ENCODE measurements around the gene GNE. TPM values are rescaled to one million over a fixed set of nuclear protein-coding genes. Genes with fewer than 3 reads are reported as not detected.

Gene GNE
- total and polyA plus RNA-seq, 9 of the 15 experiments (the other 6 are each of a cell fraction or from before 2014, with no cell fraction given) = 5.1 to 18.6 (median 12.0) TPM

GRCh38 chr9:36247356-36247755, 10.9 kb downstream of the GNE start:
- peaks cover 39% of the 10 kb centered on the region; the same call in 2 of the 3 replicates for H3K36me3 ChIP-seq (ENCODE audit: control insufficient read depth, insufficient read depth, low read length)
- ATAC-seq = no peak
- BruUV-seq (replicated peaks) = no TSS peak
- no peak for FAIRE-seq
- no peaks in the 10 kb centered on the region; a peak in 1 of 5 replicates for H3K4me1 ChIP-seq (replicated peaks in 1 of 2; ENCODE audit: control insufficient read depth in 2 of 2, insufficient read depth in 2 of 2, low read length in 2 of 2)
- no peak overlapping the region for H3K4me2 ChIP-seq (ENCODE audit: insufficient read depth, low read length)
- CTCF ChIA-PET (ENCODE audit: low intra/inter-chr PET ratio) = interaction anchor here (0.7 to 2.2 kb wide), 2 partner anchors 81 to 152 kb away, joined by 3 to 31 read pairs; no protein-coding TSS in a partner anchor
- DNase-seq (ENCODE audit: extremely low read depth in 1 of 4, low spot score in 3 of 4) = no peak
- H3K9ac ChIP-seq (ENCODE audit: insufficient read depth in 1 of 2, low read depth in 2 of 2, low read length in 2 of 2) = no peak overlapping the region
- H3K79me2 ChIP-seq (ENCODE audit: control insufficient read depth, insufficient read depth, low read length) = peaks cover 5% of the 10 kb centered on the region; the same call in 1 of the 3 replicates
- intact Hi-C loops (cut with micrococcal nuclease) = no loop called here
- H3K4me3 ChIP-seq = no peak overlapping the region
- TF ChIP-seq XRCC4 (IDR thresholded peaks at IDR 0.05; ENCODE audit: extremely low read depth, insufficient read depth, insufficient read length) (no peak), NR3C1 (CRISPR knock-in tag; IDR thresholded peaks at IDR 0.05) (no peak), ZKSCAN1 (IDR thresholded peaks at IDR 0.05; ENCODE audit: low read depth, low read length) (no peak), CHAMP1 (IDR thresholded peaks at IDR 0.05) (no peak), ZNF121 (CRISPR knock-in tag; conservative IDR thresholded peaks at IDR 0.05) (no peak), MITF (IDR thresholded peaks at IDR 0.05) (no peak), NEUROD1 (IDR thresholded peaks at IDR 0.05; ENCODE audit: borderline replicate concordance, low read depth, low read length, partially characterized antibody) (no peak), GTF2A2 (tag; IDR thresholded peaks at IDR 0.05) (no peak), BMI1 (IDR thresholded peaks at IDR 0.05; ENCODE audit: low read length) (no peak), SNAPC5 (CRISPR knock-in tag; IDR thresholded peaks at IDR 0.05) (no peak), CREB3L1 (IDR thresholded peaks at IDR 0.05; ENCODE audit: borderline replicate concordance, low read depth) (no peak), STAT5A (IDR thresholded peaks at IDR 0.05; ENCODE audit: borderline replicate concordance, low read length) (no peak), ZFX (CRISPR knock-in tag; IDR thresholded peaks at IDR 0.05) (no peak), POLR2A (conservative IDR thresholded peaks at IDR 0.05) (no peak), GABPA (tag; conservative IDR thresholded peaks at IDR 0.05; ENCODE audit: low read depth) (no peak), U2AF1 (optimal IDR thresholded peaks at IDR 0.05; ENCODE audit: low read depth, low read length) (no peak), RFX7 (CRISPR knock-in tag; IDR thresholded peaks at IDR 0.05) (no peak)
- no peaks in the 10 kb centered on the region for H4K20me1 ChIP-seq (replicated peaks; ENCODE audit: control insufficient read depth, insufficient read depth, low read length)
- no peaks in the 10 kb centered on the region for H3K9me3 ChIP-seq (replicated peaks; ENCODE audit: control insufficient read depth, insufficient read depth, low read depth, low read length)
- no peaks in the 10 kb centered on the region for H3K27me3 ChIP-seq (ENCODE audit: control insufficient read depth in 2 of 2, insufficient read depth in 2 of 2, low read length in 2 of 2)
- 75% methylated on average over 3 of the region's 3 CpGs for WGBS (ENCODE audit: insufficient coverage, low coverage, missing lambda C conversion rate)
- no peaks in the 10 kb centered on the region for H3K9me1 ChIP-seq (ENCODE audit: control insufficient read depth, insufficient read depth, low read length)
- H3K27ac ChIP-seq (ENCODE audit: extremely low read depth, low read depth, low read length) = no peak overlapping the region
- POLR2A ChIA-PET = interaction anchor here (1.2 kb wide), 1 partner anchor 48 kb away, joined by 4 read pairs; no protein-coding TSS in a partner anchor
- no peak overlapping the region for H2AFZ ChIP-seq (ENCODE audit: low read depth, low read length)
- in situ Hi-C loops (cut with MboI) = no loop called here

Measured in K562 (cell line).